ENCODE measurements around the gene BBS9.

Gene BBS9

DNA sequence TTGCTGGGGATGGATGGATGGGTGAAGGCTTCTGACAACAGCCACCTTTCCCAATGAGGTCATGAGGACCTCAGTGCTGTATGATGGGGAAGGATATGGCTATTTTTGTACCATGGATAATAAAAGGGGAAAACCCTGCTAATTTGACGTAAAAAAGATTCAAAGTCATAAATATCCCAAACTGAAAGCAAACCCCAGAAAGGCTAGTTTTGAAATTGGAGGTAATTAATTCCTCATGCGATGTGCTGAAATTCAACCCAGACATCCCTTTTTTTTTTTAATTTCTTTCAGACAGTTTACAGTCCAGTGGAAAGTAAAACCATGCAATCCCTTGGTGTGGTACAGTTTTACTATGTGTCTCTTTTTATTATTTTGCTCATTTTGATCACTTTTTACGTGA, 521.5 kb downstream of the BBS9 start:
- Histone ChIP-seq H3K4me3 (ENCODE audit: low read length) (peak overlapping the region; percentile 46), H3K27me3 (replicated peaks; ENCODE audit: control insufficient read depth, insufficient read depth, low read length) (no peaks in the 10 kb centered on the region), H3K36me3 (ENCODE audit: control insufficient read depth, insufficient read depth, low read length, severe bottlenecking) (no peaks in the 10 kb centered on the region), H3K9me3 (ENCODE audit: control insufficient read depth, low read length) (no peaks in the 10 kb centered on the region), H3K4me1 (ENCODE audit: control insufficient read depth, insufficient read depth, low read length) (peaks cover 3% of the 10 kb centered on the region), H3K9ac (ENCODE audit: low read length) (peak overlapping the region; percentile 7)
- peak; percentile 83 for DNase-seq (ENCODE audit: low read depth)

- Histone ChIP-seq H3K4me3 (ENCODE audit: low read length) (no peak overlapping the region), H3K36me3 (ENCODE audit: control insufficient read depth, insufficient read depth, low read length, severe bottlenecking) (no peaks in the 10 kb centered on the region), H3K4me1 (ENCODE audit: control insufficient read depth, insufficient read depth, low read length) (peaks cover 3% of the 10 kb centered on the region), H3K9me3 (ENCODE audit: control insufficient read depth, low read length) (no peaks in the 10 kb centered on the region), H3K9ac (ENCODE audit: low read length) (no peak overlapping the region), H3K27me3 (replicated peaks; ENCODE audit: control insufficient read depth, insufficient read depth, low read length) (no peaks in the 10 kb centered on the region)
- DNase-seq (ENCODE audit: low read depth) = no peak
Observed at GRCh38 chr7:33651998-33652515, 522.7 kb downstream of the BBS9 start.

DNA sequence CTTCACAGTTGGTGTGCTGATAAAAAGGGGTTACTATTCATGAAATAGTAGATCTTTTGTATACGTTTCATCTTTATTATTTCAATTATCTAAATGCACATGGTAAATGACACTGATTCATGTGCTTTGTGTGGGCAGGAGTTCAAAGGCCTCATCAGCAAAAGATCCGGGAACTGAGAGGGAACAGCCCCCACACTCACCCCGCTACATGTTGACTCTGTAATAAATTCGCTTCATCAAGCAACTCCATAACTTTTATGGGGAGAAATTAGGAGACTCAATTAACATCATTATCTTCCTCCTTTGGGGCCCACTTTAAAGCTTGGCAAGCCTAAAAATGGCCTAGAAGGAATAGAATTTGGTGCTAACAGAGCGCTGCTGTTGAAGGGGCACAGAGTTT, 525.3 kb downstream of the BBS9 start:
- no peak for DNase-seq (ENCODE audit: low read depth)
- no peak overlapping the region for H3K4me3 ChIP-seq (ENCODE audit: low read length)
- H3K36me3 ChIP-seq (ENCODE audit: control insufficient read depth, insufficient read depth, low read length, severe bottlenecking) = no peaks in the 10 kb centered on the region
- no peak overlapping the region for H3K9ac ChIP-seq (ENCODE audit: low read length)
- peaks cover 3% of the 10 kb centered on the region for H3K4me1 ChIP-seq (ENCODE audit: control insufficient read depth, insufficient read depth, low read length)
- no peaks in the 10 kb centered on the region for H3K9me3 ChIP-seq (ENCODE audit: control insufficient read depth, low read length)
- no peaks in the 10 kb centered on the region for H3K27me3 ChIP-seq (replicated peaks; ENCODE audit: control insufficient read depth, insufficient read depth, low read length)
